H7 (cell line): ENCODE data around the gene BBOX1. TPM values are rescaled to one million over a fixed set of nuclear protein-coding genes. Genes with fewer than 3 reads are reported as not detected.
"Not testable (repeated sequence)": the region's sequence is repeated elsewhere in the genome, so short reads cannot be mapped to it uniquely, and the experiment has no call there.

Experiments
- DNase-seq: peaks from one replicate; pipeline ENCODE4 v3.0.0; 2012
- H3K27me3 ChIP-seq: 2 replicates; pipeline ENCODE4 v1.6.0; 2011; ENCODE audit warnings: mild to moderate bottlenecking, low read length; ENCODE audit not compliant: control insufficient read depth, insufficient read depth
- H3K36me3 ChIP-seq: replicated peaks from 2 replicates; pipeline ENCODE4 v1.5.1; 2011; ENCODE audit warnings: low read length; ENCODE audit not compliant: control insufficient read depth, insufficient read depth
- H3K4me3 ChIP-seq: 2 replicates; pipeline ENCODE4 v1.5.1; 2011; ENCODE audit warnings: low read depth, mild to moderate bottlenecking, control low read depth, low read length, moderate library complexity; ENCODE audit not compliant: insufficient read depth
- total RNA-seq: library from RNA; depleted of rRNA; stranded (reverse); fragments of >200 nt; shearing (Covaris generic); gene quantifications from 2 replicates; pipeline ENCODE4 v1.2.3, GENCODE V29; 2014

BBOX1 gene
- total RNA-seq, 1 experiment from 2014 or later = not detected

DNA sequence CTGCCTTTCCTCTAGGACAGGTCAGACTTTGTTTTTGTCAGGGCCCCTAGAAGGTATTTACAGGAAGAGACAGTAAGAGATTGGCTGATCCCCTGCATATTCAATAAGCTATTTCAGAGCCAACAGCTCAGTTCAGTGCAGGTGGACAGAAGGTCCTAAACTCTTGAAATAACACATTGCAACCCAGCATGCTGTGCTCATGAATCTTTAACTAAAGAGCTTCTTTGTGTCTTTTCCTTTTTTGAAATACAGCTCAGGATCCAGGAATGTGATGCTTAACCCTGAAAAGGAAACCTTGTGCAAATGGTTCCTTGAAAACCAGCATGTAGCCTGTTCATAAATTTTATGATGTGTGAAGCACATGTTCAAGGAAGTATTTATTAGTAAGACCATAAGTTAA lies 43.9 kb downstream of the BBOX1 start:
- Histone ChIP-seq H3K36me3 (no peaks in the 10 kb centered on the region), H3K4me3 (no peak overlapping the region), H3K27me3 (no peaks in the 10 kb centered on the region)
- no peak for DNase-seq

DNA sequence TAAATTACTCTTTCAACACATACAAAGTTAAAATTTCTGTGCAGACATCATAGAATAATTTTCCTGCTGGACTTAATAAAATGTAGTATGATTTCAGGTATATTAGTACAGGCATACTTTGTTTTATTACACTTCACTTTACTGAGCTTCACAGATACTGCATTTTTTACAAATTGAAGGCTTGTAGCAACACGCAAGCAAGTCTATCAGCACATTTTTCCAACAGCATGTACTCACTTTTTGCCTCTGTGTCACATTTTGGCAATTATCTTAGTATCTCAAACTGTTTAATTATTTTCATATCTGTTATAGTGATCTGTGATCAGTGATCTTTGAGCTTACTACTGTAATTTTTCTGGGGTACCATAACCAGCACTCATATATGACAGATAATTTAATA lies 44.5 kb downstream of the BBOX1 start:
- Histone ChIP-seq H3K4me3 (no peak overlapping the region), H3K27me3 (no peaks in the 10 kb centered on the region), H3K36me3 (no peaks in the 10 kb centered on the region)
- DNase-seq = no peak

DNA sequence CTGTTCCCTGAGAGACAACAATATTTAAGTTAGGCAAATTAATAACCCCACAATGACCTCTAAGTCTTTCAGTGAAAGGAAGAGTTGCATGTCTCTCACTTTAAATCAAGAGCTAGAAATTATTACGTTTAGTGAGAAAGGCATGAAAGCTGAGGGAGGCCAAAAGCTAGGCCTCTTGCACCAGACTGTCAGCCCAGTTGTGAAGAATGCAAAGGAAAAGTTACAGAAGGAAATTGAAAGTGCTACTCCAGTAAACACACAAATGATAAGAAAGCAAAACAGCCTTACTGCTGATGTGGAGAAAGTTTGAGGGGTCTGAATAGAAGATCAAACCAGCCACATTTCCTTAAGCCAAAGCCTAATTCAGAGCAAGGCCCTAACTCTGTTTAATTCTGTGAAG lies 45.0 kb downstream of the BBOX1 start:
- DNase-seq = no peak
- H3K27me3 ChIP-seq = no peaks in the 10 kb centered on the region
- no peaks in the 10 kb centered on the region for H3K36me3 ChIP-seq
- H3K4me3 ChIP-seq = no peak overlapping the region

DNA sequence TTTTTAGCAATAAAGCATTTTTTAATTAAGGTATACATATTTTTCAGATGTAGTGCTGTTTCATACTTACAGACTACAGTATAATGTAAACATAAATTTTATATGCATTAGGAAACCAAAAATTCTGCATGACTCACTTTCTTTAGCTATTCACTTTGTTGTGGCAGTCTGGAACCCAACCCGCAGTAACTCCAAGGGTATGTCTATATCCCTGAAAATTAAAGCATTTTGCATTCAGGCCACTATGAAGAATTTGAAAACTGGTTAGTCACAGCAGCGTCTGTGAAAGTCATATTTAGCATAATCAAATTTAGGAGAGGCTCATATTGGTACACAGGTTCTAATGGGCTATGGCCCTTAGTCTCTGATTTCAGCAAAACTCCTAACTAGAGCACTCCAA lies 46.8 kb downstream of the BBOX1 start:
- Histone ChIP-seq H3K27me3 (no peaks in the 10 kb centered on the region), H3K36me3 (no peaks in the 10 kb centered on the region), H3K4me3 (no peak overlapping the region)
- no peak for DNase-seq

DNA sequence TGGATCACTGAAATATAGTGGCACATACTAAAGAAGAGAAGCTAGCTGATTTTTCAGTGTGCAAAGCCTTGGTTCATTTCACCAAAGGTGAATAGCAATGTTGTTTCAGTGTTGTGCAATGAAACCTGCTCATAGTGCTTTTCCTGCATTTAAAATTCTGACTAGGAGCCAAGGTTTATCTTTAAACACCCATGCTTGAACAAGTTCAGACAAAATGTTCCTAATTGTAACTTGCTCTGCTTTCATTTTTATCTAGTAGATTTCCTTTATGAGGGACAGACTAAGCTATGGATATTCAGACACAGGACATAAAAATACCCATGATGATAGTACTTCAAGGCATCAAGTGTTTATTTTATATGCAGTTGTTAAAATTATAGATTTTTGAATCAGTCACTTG lies 47.7 kb downstream of the BBOX1 start:
- no peak for DNase-seq

DNA sequence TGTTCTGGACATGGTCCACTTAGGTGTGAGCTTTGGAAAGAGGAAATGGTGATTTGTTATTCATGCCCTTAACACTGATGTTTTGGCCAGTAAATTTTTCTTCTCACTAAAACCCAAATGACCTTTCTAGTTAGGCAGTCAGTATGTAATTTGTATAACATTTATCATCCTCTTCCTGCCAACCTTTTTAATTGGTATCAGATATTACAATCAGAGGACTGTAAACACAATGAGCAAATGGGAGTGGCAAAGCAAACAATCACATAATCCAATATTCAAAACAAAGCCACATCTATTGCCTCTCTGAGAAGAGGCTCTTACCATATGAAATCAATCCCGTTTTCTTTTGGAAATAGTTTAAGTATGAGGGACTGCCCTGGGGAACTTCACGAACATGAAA lies 49.1 kb downstream of the BBOX1 start:
- no peak for DNase-seq
- Histone ChIP-seq H3K36me3 (no peaks in the 10 kb centered on the region), H3K27me3 (no peaks in the 10 kb centered on the region), H3K4me3 (no peak overlapping the region)

More for the DNA sequence above, 47.7 kb downstream of the BBOX1 start:
- Histone ChIP-seq H3K36me3 (no peaks in the 10 kb centered on the region), H3K27me3 (no peaks in the 10 kb centered on the region), H3K4me3 (no peak overlapping the region)

DNA sequence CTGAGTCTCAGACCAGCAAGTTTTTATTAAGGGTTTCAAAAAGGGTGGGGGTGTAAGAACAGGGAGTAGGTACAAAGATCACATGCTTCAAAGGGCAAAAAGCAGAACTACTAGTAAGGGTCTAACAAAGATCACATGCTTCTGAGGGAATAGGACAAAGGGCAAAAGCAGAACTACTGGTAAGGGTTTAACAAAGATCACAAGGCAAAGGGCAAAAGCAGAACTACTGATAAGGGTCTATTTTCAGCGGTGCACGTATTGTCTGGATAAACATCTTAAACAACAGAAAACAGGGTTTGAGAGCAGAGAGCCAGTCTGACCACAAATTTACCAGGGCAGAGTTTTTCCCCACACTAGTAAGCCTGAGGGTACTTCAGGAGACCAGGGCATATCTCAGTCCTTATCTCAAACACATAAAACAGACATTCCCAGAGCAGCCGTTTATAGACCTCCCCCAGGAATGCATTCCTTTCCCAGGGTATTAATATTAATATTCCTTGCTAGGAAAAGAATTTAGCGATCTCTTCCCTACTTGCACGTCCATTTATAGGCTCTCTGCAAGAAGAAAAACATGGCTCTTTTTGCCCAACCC lies 49.8 kb downstream of the BBOX1 start:
- H3K27me3 ChIP-seq, DNase-seq, H3K4me3 ChIP-seq, H3K36me3 ChIP-seq: not testable (repeated sequence)

DNA sequence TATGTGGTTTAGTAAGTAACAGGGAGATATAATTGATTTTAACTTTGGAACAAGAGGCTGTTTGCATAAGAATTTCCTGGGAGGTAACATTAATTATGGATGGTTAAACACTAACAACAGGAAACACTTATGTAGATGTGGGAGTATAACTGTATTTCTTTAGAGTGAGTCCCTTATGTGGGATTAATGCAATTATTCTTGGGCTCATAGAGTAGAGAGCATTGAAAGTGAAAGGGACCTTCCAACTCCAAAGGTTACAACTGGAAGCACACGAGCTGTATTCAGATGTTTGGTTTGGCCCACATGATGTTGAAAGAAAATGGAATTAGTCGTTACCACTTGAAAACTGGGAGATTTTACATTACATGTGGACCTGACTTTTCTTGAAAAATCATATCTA lies 53.5 kb downstream of the BBOX1 start:
- no peaks in the 10 kb centered on the region for H3K27me3 ChIP-seq
- H3K4me3 ChIP-seq = no peak overlapping the region
- no peak for DNase-seq
- no peaks in the 10 kb centered on the region for H3K36me3 ChIP-seq

DNA sequence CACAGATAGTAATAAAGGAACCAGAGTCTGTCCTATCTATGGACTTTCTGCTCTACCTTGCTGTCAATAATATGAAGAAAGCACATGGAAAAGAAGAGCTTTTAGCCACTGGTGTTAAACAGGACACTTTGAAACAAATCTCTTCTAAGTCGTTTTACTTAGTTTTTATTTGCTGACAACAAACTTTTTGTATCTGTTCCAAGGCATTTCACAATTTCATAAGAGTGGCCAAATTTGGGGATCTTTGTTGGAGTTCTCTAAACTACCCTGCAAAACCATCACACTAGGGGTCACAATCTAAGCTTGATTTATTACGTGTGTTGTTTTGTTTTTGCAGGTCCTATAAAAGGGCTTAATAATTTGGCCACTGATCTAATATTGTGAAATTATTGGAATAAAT lies 54.4 kb downstream of the BBOX1 start:
- Histone ChIP-seq H3K4me3 (no peak overlapping the region), H3K36me3 (no peaks in the 10 kb centered on the region), H3K27me3 (no peaks in the 10 kb centered on the region)
- no peak for DNase-seq

DNA sequence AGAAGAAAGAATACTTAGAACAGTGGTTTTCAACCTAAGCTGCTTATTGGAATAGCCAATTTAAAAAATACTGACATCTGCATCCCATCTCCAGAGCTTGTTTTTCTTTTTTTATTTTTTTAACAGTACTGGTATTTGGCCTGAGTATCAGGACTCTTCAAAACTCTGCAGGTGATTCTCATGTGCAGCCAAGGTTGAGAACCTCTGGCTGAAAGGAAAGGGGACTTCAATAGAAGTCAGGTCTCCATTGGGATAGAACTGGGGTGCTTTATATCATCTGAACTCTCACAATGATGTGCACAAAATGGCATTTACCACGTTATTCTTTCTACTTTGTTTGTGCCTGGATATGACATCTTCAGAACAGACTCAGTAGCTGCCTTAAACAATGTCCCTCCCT lies 55.3 kb downstream of the BBOX1 start:
- H3K27me3 ChIP-seq = no peaks in the 10 kb centered on the region
- DNase-seq = no peak
- H3K4me3 ChIP-seq = no peak overlapping the region
- H3K36me3 ChIP-seq = no peaks in the 10 kb centered on the region

DNA sequence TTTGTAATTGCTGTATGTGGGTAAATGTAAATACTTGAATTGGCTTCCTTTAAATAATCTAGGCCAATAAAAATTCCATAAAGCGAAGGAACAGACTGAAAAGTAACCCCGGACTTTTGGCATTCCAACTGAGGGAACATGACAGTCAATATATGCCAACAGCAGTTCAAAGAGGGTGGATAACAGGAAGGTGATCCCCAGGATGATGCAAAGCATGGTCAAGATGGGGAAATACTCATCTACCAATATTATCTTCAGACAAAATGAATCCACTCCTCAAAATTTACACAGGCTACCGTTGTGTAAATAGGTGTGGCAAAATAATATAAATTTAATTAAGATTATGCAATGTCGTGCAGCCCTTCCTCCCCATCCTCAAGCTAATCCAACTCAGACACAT lies 56.9 kb downstream of the BBOX1 start:
- DNase-seq = no peak
- H3K4me3 ChIP-seq = no peak overlapping the region
- H3K36me3 ChIP-seq = no peaks in the 10 kb centered on the region
- H3K27me3 ChIP-seq = no peaks in the 10 kb centered on the region

DNA sequence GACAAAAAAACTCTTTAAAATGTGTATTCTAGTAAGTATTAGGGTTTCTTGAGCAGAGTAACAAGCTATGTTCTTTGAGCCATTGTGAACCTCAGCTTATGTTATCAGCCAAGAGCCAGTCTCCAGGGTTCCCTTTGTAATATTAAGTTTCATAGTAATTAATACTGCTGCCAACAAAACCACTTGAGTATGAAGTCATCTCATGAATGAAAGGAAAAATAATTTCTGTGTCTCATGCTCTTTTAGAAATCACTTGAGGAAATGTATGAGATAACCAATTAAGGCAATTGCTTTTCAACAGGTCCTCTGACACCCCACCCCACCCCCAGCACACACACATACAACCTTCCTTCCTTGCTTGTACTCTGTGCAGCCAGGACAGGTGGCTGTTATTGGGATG lies 59.9 kb downstream of the BBOX1 start:
- no peak for DNase-seq
- no peak overlapping the region for H3K4me3 ChIP-seq
- no peaks in the 10 kb centered on the region for H3K27me3 ChIP-seq
- H3K36me3 ChIP-seq = no peaks in the 10 kb centered on the region

DNA sequence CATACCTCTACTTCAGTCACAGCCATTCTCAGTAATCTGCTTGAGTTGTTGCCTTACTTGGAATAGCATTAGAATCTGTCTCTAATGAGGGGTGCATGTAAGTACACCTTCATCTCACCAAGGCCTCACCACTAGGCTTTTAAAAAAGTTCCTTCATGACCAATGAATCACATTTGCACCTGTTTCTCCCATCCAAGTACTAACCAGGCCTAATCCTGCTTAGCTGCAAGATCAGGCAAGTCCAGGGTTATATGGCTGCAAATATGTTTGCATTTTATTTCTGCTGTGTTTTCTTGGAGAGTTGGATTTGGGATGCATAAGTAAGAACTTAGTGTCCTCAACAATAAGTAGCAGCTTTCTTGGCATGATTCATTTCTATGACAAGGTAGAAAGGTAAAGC lies 66.9 kb downstream of the BBOX1 start:
- Histone ChIP-seq H3K27me3 (no peaks in the 10 kb centered on the region), H3K36me3 (no peaks in the 10 kb centered on the region), H3K4me3 (no peak overlapping the region)
- DNase-seq = no peak

DNA sequence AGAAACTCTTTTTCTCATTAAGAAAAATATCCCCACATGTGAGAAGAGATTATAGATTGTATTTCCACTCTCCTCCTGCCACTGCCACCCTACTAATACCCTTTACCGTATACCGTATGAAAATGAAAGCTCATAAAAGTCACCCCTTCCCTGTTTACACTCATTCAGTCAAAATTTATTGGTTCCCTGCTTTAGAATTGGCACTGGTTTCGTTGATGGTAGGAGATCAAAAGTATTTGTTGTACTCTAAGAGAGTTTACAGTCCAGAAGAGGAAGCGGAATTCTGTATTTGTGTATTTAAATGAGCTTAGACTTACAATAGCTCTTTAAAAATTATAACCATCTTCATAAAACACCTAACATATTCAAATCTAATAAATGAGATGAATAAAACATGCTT lies 68.2 kb downstream of the BBOX1 start:
- Histone ChIP-seq H3K36me3 (no peaks in the 10 kb centered on the region), H3K4me3 (no peak overlapping the region), H3K27me3 (no peaks in the 10 kb centered on the region)
- DNase-seq = no peak

DNA sequence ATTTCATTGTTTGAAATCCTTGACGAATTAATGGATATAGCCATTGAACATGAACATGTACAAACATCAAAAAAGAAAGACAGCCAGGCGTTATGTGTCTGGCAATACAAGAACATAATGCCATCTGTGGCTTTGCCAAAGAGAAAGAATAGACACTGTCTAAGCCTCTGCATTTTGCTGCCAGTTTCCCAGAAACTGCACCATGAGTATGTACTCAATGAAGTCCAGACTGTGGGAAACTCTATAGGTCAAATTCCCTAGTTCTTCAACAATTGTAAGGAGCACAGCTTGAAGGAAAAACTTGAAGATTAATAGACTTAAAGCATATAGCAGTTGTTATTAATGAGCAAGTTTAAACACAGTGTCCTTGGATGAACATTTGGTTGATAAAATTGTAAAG lies 71.3 kb downstream of the BBOX1 start:
- Histone ChIP-seq H3K36me3 (no peaks in the 10 kb centered on the region), H3K27me3 (no peaks in the 10 kb centered on the region), H3K4me3 (no peak overlapping the region)
- DNase-seq = no peak

DNA sequence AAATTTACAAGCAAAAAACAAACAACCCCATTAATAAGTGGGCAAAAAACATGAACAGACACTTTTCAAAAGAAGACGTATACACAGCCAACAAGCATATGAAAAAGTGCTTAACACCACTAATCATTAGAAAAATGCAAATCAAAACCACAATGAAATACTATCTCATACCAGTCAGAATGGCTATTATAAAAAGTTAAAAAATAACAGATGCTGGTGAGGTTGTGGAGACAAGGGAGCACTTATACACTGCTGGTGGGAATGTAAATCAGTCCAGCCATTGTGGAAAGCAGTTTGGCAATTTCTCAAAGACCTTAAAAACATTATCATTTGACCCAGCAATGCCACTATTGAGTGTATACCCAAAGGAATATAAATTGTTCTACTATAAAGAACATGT lies 72.3 kb downstream of the BBOX1 start:
- Histone ChIP-seq H3K27me3 (no peaks in the 10 kb centered on the region), H3K36me3 (no peaks in the 10 kb centered on the region), H3K4me3 (no peak overlapping the region)
- no peak for DNase-seq
